GM12878 (cell line): Measurements from ENCODE around the gene WDHD1. TPM values are rescaled to one million over a fixed set of nuclear protein-coding genes. Genes with fewer than 3 reads are reported as not detected.
"Not testable (repeated sequence)": the region's sequence is repeated elsewhere in the genome, so short reads cannot be mapped to it uniquely, and the experiment has no call there.

Source experiments
- ATAC-seq: fragments of 200-7000 bp; cut with Tn5 transposase; 3 replicates; pipeline ENCODE4 v1.9.1; 2020; ENCODE audit warnings: mild to moderate bottlenecking, moderate library complexity
- BruUV-seq: library from RNA; stranded (reverse); fragments of 400-500 nt; replicated peaks from 2 replicates; lab custom pipeline; 2021; lab: Mats Ljungman, UMichigan
- CTCF ChIA-PET: fragments of 300-600 bp; sonication (Branson Sonifier 250); formaldehyde crosslinking; extraction: SDS; loops from one replicate; lab custom pipeline; 2021; ENCODE audit warnings: inconsistent platforms; lab: Yijun Ruan, JAX
- POLR2A ChIA-PET: fragments of 350-600 bp; formaldehyde crosslinking; extraction: SDS; loops from one replicate; lab custom pipeline; 2021; ENCODE audit warnings: inconsistent platforms; lab: Charles Lee
- RAD21 ChIA-PET: fragments of 300-600 bp; sonication (Branson Sonifier 250); formaldehyde crosslinking; loops from one replicate; lab custom pipeline; 2023; ENCODE audit warnings: antibody characterized with exemption; ENCODE audit not compliant: unreplicated experiment; lab: Charles Lee
- SMC1A ChIA-PET: fragments of 300-600 bp; sonication (Branson Sonifier 250); formaldehyde crosslinking; loops from one replicate; lab custom pipeline; 2023; ENCODE audit not compliant: unreplicated experiment, uncharacterized antibody; lab: Charles Lee
- DNase-seq: peaks from one replicate; pipeline ENCODE4 v3.0.0-alpha.2; 2011; ENCODE audit warnings: low read depth, low spot score
- FAIRE-seq: peaks from 3 replicates; lab custom pipeline; 2011; peaks lifted over from hg19 to GRCh38; lab: Jason Lieb, UNC
- H2AFZ ChIP-seq: 2 replicates; pipeline ENCODE4 v1.6.0; 2011; ENCODE audit warnings: low read depth, low read length, control low read depth; ENCODE audit not compliant: control insufficient read depth
- H3K27ac ChIP-seq: 2 replicates; pipeline ENCODE4 v1.5.1; 2011; ENCODE audit warnings: control low read depth; ENCODE audit not compliant: control insufficient read depth, insufficient read depth
- H3K27me3 ChIP-seq, 2 experiments: replicated peaks in 1 of 2; 2 replicates each; pipeline versions ENCODE4 v1.6.0 to v1.6.1; 2011; ENCODE audit warnings: low read length in 1 of 2; ENCODE audit not compliant: control insufficient read depth in 2 of 2, insufficient read depth in 2 of 2
- H3K36me3 ChIP-seq, 2 experiments: 2 replicates each; pipeline ENCODE4 v1.5.1; 2011; ENCODE audit warnings: low read length in 1 of 2; ENCODE audit not compliant: control insufficient read depth in 2 of 2, insufficient read depth in 2 of 2
- H3K4me1 ChIP-seq: 2 replicates; pipeline ENCODE4 v1.6.1; 2011; ENCODE audit warnings: mild to moderate bottlenecking, low read length, moderate library complexity, mixed read lengths; ENCODE audit not compliant: control insufficient read depth, insufficient read depth
- H3K4me2 ChIP-seq: 2 replicates; pipeline ENCODE4 v1.6.0; 2011; ENCODE audit warnings: control low read depth; ENCODE audit not compliant: control insufficient read depth, insufficient read depth
- H3K4me3 ChIP-seq: fragments of 200-600 bp; sonication (generic); 2 replicates; pipeline ENCODE4 v1.5.1; 2016
- H3K79me2 ChIP-seq: 2 replicates; pipeline ENCODE4 v1.6.0; 2011; ENCODE audit warnings: low read length; ENCODE audit not compliant: control insufficient read depth, insufficient read depth
- H3K9ac ChIP-seq: 2 replicates; pipeline ENCODE4 v1.8.0; 2011; ENCODE audit warnings: low read length, control low read depth, mixed read lengths; ENCODE audit not compliant: control insufficient read depth, insufficient read depth
- H3K9me3 ChIP-seq: replicated peaks from 3 replicates; pipeline ENCODE4 v1.5.1; 2011; ENCODE audit warnings: mild to moderate bottlenecking, low read length; ENCODE audit not compliant: control insufficient read depth, insufficient read depth
- H4K20me1 ChIP-seq: 2 replicates; pipeline ENCODE4 v1.6.0; 2011; ENCODE audit not compliant: control insufficient read depth, insufficient read depth
- CBX3 ChIP-seq: fragments of 200-600 bp; sonication (generic); IDR thresholded peaks from 2 replicates; pipeline ENCODE4 v1.6.1; 2016; ENCODE audit warnings: low read depth, borderline replicate concordance
- CHD2 ChIP-seq: IDR thresholded peaks from 2 replicates; pipeline ENCODE4 v1.6.1; 2011; ENCODE audit warnings: low read depth, low read length, improper control_type of control experiment, borderline replicate concordance
- NBN ChIP-seq: fragments of 450-650 bp; IDR thresholded peaks from 2 replicates; pipeline ENCODE4 v1.6.1; 2016
- PAX5 ChIP-seq: IDR thresholded peaks from 2 replicates; pipeline ENCODE4 v1.6.1; 2011; ENCODE audit warnings: low read depth, low read length, borderline replicate concordance
- RFX5 ChIP-seq: IDR thresholded peaks from 2 replicates; pipeline ENCODE4 v1.6.1; 2011; ENCODE audit warnings: low read depth, low read length, improper control_type of control experiment
- SIN3A ChIP-seq: IDR thresholded peaks from 2 replicates; pipeline ENCODE4 v1.6.1; 2012; ENCODE audit warnings: low read depth, low read length, improper control_type of control experiment
- SPI1 ChIP-seq: IDR thresholded peaks from 2 replicates; pipeline ENCODE4 v1.6.1; 2011; ENCODE audit warnings: low read depth, mild to moderate bottlenecking, low read length, moderate library complexity, borderline replicate concordance; ENCODE audit not compliant: insufficient read depth
- ZNF687 ChIP-seq: fragments of 450-650 bp; IDR thresholded peaks from 2 replicates; pipeline ENCODE4 v1.6.1; 2017; ENCODE audit warnings: mild to moderate bottlenecking, moderate library complexity
- WGBS: methylation state at CpG from one replicate; pipeline ENCODE4 v1.1.6; 2016; ENCODE audit warnings: low lambda C conversion rate; ENCODE audit not compliant: insufficient replicate concordance, insufficient coverage; ENCODE audit errors: missing lambda C conversion rate; 5-methylcytosine and 5-hydroxymethylcytosine counted together
- in situ Hi-C: fragments of 300-500 bp; cut with MboI; formaldehyde crosslinking; loops from 9 replicates; pipeline ENCODE4 v1.14.3; 2018; ENCODE audit warnings: mixed read lengths
- intact Hi-C: fragments of 100-400 bp; cut with micrococcal nuclease; formaldehyde crosslinking; loops from one replicate; pipeline ENCODE4 v1.14.2; 2022; ENCODE audit not compliant: unreplicated experiment
- polyA plus RNA-seq, 11 experiments: library from polyadenylated mRNA; depleted of rRNA in 4 of 11; unstranded in 6 of 11; stranded (reverse) in 5 of 11; fragments of >200 nt; fragmentation: Nextera tagmentation in 4 of 11; fragmentation: Illumina TruSeq in 1 of 11; extraction: Ambion mirVana in 4 of 11; extraction: Trizol in 1 of 11; gene quantifications; 1 replicate in 1 of 11; 2 replicates in 10 of 11; pipeline versions ENCODE4 v1.2.1 to v1.2.3, GENCODE V29; 2011 to 2016; ENCODE audit warnings: inconsistent platforms in 2 of 11, missing spikeins in 2 of 11, low read depth in 1 of 11
- total RNA-seq, 4 experiments: library from RNA; depleted of rRNA in 3 of 4; stranded (reverse); fragments of >200 nt in 3 of 4; fragmentation: Illumina TruSeq in 1 of 4; extraction: Trizol in 1 of 4; gene quantifications; 2 replicates each; pipeline versions ENCODE4 v1.2.1 to v1.2.3, GENCODE V29; 2013 to 2021

Gene WDHD1
- total and polyA plus RNA-seq, 10 of the 15 experiments (the other 5 are each of a cell fraction or from before 2014, with no cell fraction given) = 11.3 to 50.5 (median 32.6) TPM

GRCh38 chr14:54899573-54899972, 127.3 kb downstream of the WDHD1 start:
- ATAC-seq = no peak
- no peaks in the 10 kb centered on the region for H3K27me3 ChIP-seq
- no peak overlapping the region for H3K27ac ChIP-seq
- in situ Hi-C loops (no loop called here), intact Hi-C loops (no loop called here)
- 94% methylated on average over 5 of the region's 5 CpGs for WGBS
- POLR2A ChIA-PET = interaction anchor here (0.6 to 1.0 kb wide), 2 partner anchors 18 to 116 kb away, joined by 3 read pairs; no protein-coding TSS in a partner anchor
- CTCF ChIA-PET = interaction anchor here (0.7 to 2.2 kb wide), 6 partner anchors 10 to 503 kb away, joined by 3 to 8 read pairs (median 4); partner anchors contain the start of gene CDKN3
- H3K4me2 ChIP-seq = peak overlapping the region; percentile 54
- no peak overlapping the region for H2AFZ ChIP-seq
- no peaks in the 10 kb centered on the region for H3K36me3 ChIP-seq
- H3K9me3 ChIP-seq = no peaks in the 10 kb centered on the region
- TF ChIP-seq ZNF687 (no peak), NBN (no peak), SPI1 (no peak), RFX5 (no peak), CHD2 (no peak), CBX3 (no peak), PAX5 (no peak), SIN3A (no peak)
- TF ChIP-seq, all 136 proteins: peak for 0
- Histone ChIP-seq H3K4me1 (peaks cover 3% of the 10 kb centered on the region), H3K79me2 (peaks cover 28% of the 10 kb centered on the region), H4K20me1 (no peaks in the 10 kb centered on the region), H3K9ac (no peak overlapping the region), H3K4me3 (no peak overlapping the region)
- DNase-seq = no peak
- RAD21 ChIA-PET = no interaction called here
- no peak for FAIRE-seq
- BruUV-seq = no TSS peak
- SMC1A ChIA-PET = interaction anchor here (0.8 to 1.3 kb wide), 3 partner anchors 18 to 232 kb away, joined by 3 to 7 read pairs (median 3); no protein-coding TSS in a partner anchor

DNA sequence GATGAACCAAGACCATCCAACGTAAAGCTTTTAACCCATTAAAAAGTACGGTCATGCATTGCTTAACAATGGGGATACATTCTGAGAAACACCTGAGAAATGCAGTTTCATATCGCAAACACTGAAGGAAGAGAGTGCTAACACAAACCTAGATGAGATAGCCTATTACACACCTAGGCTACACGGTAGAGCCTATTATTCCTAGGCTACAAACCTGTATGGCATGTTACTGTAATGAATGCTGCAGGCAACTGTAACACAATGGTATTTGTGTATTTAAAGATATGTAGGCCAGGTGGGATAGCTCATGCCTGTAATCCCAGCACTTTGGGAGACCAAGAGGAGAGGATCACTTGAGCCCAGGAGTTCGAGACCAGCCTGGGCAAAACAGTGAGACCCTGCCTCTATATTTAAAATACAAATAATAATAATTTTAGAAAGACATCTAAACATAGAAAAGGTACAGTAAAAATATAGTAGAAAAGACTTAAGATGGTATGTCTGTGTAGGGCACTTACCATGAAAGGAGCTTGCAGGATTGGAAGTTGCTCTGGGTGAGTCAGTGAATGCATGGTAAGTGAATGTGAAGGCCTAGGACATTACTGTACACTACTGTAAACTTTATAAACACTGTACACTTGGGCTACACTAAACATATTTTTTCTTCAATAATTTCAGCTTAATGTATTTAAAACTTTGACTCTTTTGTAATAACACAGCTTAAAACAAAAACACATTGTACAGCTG, 128.9 kb downstream of the WDHD1 start:
- in situ Hi-C loops, intact Hi-C loops, ATAC-seq, H3K4me1 ChIP-seq, DNase-seq, BruUV-seq, H2AFZ ChIP-seq, H3K9me3 ChIP-seq, H3K27ac ChIP-seq, H3K27me3 ChIP-seq, POLR2A ChIA-PET, H4K20me1 ChIP-seq, H3K4me3 ChIP-seq, H3K9ac ChIP-seq, FAIRE-seq, H3K36me3 ChIP-seq, H3K4me2 ChIP-seq: not testable (repeated sequence)
- H3K79me2 ChIP-seq = peaks cover 33% of the 10 kb centered on the region
- ChIA-PET RAD21 (interaction anchor here (1.1 kb wide), 1 partner anchor 16 kb away, joined by 7 read pairs; no protein-coding TSS in a partner anchor), SMC1A (interaction anchor here (0.6 to 1.9 kb wide), 7 partner anchors 8 to 334 kb away, joined by 3 to 4 read pairs (median 3); no protein-coding TSS in a partner anchor), CTCF (interaction anchor here (1.5 to 2.2 kb wide), 3 partner anchors 8 to 20 kb away, joined by 5 to 8 read pairs (median 7); no protein-coding TSS in a partner anchor)
- WGBS = 98% methylated on average over 5 of the region's 5 CpGs
